ENCODE measurements around the gene KIAA1549.
"Not testable (repeated sequence)": the region's sequence is repeated elsewhere in the genome, so short reads cannot be mapped to it uniquely, and the experiment has no call there.

KIAA1549 gene

GRCh38 chr7:138849701-138850100 lies 131.5 kb downstream of the KIAA1549 start:
- DNase-seq (ENCODE audit: low spot score), result no peak

GRCh38 chr7:138848056-138848980 lies 132.9 kb downstream of the KIAA1549 start:
- DNase-seq (ENCODE audit: low spot score), result no peak

- DNase-seq (ENCODE audit: low spot score), result no peak
Observed at GRCh38 chr7:138845711-138846110, 135.5 kb downstream of the KIAA1549 start.

GRCh38 chr7:138843632-138844580 lies 137.3 kb downstream of the KIAA1549 start:
- no peak for DNase-seq (ENCODE audit: low spot score)

DNA sequence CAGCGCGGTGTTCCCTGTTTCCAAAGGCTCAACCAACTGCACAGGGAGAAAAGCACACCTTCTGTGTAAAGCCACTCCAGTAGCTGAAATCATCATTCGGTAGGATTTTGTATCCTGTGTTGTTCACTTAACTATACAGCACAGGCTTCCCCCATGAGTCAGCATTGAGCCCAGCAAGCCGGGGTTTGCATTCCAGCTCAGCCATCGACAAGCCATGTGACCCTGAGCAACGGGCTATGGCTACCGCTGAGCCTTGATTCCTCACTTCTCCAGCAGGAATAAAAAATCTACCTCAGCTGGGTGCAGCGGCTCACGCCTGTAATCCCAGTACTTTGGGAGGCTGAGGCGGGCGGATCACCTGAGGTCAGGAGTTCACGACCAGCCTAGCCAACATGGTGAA lies 139.1 kb downstream of the KIAA1549 start:
- no peak for DNase-seq (ENCODE audit: low spot score)

DNA sequence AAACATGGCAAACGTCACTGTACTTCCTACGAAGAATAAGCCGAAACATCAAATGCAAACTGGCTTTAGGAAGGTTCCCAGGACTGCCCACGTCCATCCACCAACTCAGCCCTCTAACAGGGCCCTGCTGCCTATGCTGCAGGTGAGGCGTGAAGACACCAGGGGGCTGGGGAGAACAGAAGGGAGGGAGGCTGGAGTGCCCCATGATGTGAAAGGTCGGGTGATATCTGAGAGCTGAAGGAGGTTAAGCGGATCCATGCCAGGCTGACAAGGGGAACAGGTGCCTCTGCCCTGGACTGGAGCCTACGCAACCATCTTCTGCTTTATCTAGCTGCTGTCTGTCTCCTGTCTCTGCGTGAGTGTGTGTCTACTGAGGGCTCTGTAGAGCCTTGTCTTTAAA lies 143.0 kb downstream of the KIAA1549 start:
- no peak for DNase-seq (ENCODE audit: low spot score)

DNA sequence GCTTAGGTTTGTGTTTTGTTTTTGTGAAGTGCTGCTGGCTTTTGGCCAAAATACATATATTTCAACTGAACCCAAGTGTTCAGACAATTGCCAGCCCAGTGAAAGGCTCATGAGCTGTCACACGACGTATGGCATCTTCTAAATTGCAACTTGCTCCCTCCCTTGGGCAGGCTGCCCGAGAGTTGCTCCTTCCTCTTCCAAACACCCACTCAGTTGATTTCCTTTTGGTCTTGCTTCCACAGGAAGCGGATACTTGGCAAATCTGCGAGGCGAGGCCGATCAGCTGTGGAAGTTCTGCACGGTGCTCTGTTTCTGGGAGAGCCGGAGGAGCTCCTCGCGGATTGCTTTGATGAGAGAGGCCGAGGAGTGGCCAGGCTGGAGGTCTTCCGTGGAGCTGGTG lies 143.6 kb downstream of the KIAA1549 start:
- DNase-seq (ENCODE audit: low spot score), result no peak

GRCh38 chr7:138835087-138835486 lies 146.1 kb downstream of the KIAA1549 start:
- no peak for DNase-seq (ENCODE audit: low spot score)

DNA sequence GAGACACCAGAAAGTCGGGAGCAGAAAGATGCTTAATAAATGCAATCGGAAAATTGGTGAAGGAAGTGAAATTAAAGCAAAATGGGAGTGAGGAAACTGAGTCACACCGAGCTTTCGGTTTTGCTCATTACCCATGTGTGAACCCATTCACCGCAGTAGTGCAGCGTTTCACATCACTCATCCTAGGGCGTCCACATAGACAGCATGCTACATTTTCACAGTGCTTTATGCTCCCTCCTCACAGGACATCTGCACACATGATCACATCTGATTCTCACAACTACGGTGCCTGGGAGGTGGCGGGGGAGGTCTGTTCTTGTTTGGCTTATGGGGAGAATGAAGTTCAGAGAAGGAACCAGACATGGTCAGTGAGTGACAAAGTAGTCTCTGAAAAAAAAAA lies 146.6 kb downstream of the KIAA1549 start:
- no peak for DNase-seq (ENCODE audit: low spot score)

DNA sequence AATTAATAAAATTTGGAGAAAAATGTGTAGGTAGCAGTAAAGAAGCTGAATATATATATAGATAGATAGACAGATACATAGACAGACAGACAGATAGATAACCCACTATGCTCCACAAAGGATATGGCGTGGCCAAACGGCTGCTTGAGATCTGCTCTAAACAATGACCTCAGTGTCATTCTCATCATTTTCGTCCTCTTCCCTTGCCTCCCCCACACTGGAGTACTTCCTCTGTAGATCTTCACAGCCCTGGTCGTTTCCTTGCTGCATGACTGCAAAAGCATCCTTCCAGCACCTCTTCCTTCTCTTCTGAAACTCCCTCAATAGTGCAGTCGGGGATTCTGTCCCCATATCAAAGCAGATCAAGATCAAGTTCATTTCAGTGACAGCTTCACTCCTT lies 147.6 kb downstream of the KIAA1549 start:
- DNase-seq (ENCODE audit: low spot score), result no peak

- DNase-seq (ENCODE audit: low spot score), result no peak
Observed at GRCh38 chr7:138832966-138833365, 148.2 kb downstream of the KIAA1549 start.

DNA sequence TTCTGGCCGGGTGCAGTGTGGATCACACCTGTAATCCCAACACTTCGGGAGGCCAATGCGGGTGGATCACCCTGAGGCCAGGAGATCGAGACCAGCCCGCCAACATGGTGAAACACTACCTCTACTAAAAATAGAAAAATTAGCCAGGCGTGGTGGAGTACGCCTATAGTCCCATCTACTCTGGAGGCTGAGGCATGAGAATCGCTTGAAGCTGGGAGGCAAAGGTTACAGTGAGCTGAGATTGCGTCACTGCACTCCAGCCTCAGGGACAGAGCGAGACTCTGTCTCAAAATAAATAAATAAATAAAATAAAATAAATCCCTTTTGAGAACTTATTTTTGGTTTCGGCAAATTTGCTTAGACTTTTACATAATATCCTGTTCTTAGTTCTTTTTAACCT lies 151.9 kb downstream of the KIAA1549 start:
- no peak for DNase-seq (ENCODE audit: low spot score)

DNA sequence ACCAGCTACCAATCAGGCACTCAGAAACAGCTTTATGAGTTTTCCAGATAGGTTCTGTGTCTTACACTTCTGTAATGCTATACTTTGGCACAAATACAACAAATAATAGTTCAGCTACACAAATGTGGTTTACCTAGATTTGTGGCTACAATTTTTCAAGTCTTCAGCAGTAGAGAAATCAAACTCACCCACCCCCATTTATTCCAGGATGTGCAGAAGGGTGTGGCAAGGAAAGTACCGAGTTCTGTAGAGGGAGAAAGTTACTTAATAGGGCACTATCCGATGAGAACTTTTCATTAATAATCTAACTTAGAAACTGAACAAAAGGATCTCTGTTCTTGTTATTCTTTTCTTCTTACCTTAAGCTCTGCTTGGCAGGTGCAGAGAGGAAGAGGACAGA lies 152.9 kb downstream of the KIAA1549 start:
- DNase-seq (ENCODE audit: low spot score), result no peak

- no peak for DNase-seq (ENCODE audit: low spot score)
Observed at GRCh38 chr7:138825049-138825721, 156.0 kb downstream of the KIAA1549 start.

GRCh38 chr7:138822867-138823535 lies 158.2 kb downstream of the KIAA1549 start:
- DNase-seq (ENCODE audit: low spot score), result no peak

DNA sequence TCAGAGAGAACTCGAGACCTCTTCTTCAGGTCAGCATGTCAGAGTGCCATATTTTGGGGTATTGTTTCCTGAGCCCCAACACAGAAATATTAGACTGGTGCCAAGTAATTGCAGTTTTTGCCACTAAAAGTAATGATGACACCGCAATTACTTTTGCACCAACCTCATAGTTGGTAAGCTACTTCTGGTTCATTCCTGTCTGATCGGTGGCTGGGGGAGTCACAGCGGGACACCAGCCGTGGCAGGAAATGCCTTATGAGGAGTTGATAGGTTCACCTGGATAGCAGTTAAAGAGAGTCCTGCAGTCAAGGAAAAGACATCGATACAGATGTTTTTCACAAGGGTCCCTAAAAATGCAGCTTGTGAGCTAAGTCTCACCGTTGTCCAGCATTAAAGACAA lies 159.3 kb downstream of the KIAA1549 start:
- DNase-seq (ENCODE audit: low spot score), result no peak

- no peak for DNase-seq (ENCODE audit: low spot score)
Observed at GRCh38 chr7:138819625-138820024, 161.6 kb downstream of the KIAA1549 start.

DNA sequence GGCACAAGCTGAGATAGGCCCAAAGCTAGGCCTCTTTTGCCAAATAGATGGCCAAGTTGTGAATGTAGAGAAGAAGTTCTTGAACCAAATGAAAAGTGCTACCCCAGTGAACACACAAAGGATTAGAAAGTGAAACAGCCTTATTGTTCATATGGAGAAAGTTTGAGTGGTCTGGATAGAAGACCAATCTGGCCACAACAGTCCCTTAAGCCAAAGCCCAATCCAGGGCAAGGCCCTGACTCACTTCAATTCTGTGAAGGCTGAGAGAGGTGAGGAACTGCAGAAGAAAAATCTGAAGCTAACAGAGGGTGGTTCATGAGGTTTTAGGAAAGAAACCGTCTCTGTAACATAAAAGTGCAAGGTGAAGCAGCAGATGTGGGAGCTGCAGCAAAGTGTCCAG lies 164.5 kb downstream of the KIAA1549 start:
- DNase-seq (ENCODE audit: low spot score), result no peak

DNA sequence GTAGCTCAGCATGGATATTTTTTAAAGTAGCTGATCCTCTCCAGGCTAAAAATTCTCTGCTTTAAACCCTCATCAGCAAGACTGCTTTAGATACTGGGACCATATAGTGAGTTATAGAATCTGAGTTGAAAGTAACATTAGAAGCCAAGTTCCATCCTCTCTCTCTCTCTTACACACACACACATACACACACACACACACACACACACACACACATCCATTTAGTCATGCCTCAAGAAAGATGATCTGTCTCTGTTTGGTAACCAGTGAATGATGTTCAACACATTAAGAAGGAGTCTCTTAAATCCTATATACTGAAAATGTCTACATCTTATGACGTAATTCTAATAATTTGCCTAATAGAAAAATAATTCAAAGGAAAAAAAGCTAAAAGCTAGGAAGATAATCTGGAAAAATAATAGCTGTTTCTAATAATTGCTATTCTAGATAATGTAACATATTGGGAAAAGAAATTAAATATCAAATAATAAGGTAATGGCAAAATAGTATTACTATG lies 166.3 kb downstream of the KIAA1549 start:
- DNase-seq (ENCODE audit: low spot score), result no peak

GRCh38 chr7:138813945-138814344 lies 167.2 kb downstream of the KIAA1549 start:
- DNase-seq (ENCODE audit: low spot score), result no peak

DNA sequence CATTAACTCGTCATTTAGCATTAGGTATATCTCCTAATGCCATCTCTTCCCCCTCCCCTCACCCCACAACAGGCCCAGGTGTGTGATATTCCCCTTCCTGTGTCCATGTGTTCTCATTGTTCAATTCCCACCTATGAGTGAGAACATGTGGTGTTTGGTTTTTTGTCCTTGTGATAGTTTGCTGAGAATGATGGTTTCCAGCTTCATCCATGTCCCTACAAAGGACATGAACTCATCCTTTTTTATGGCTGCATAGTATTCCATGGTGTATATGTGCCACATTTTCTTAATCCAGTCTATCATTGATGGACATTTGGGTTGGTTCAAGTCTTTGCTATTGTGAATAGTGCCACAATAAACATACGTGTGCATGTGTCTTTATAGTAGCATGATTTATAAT lies 169.9 kb downstream of the KIAA1549 start:
- DNase-seq (ENCODE audit: low spot score), result not testable (repeated sequence)
